Liver (tissue), 3 donors: ENCODE results near the gene HIPK2.

Experiments
- EGR1 ChIP-seq, 2 donors: IDR thresholded peaks; 2 replicates each; pipeline ENCODE4 v1.6.1; 2016 to 2018; ENCODE audit warnings: antibody characterized with exemption in 2 of 2, low read depth in 2 of 2
- FOXA1 ChIP-seq: IDR thresholded peaks from 2 replicates; pipeline ENCODE4 v1.6.1; 2016; ENCODE audit warnings: antibody characterized with exemption
- HNF4A ChIP-seq, 2 donors: conservative IDR thresholded peaks; 2 replicates each; pipeline ENCODE4 v1.6.1; 2016; ENCODE audit warnings: antibody characterized with exemption in 2 of 2, mild to moderate bottlenecking in 2 of 2
- RAD21 ChIP-seq, 2 donors: IDR thresholded peaks; 2 replicates each; pipeline ENCODE4 v1.6.1; 2016; ENCODE audit warnings: antibody characterized with exemption in 2 of 2, mild to moderate bottlenecking in 2 of 2
- SP1 ChIP-seq: IDR thresholded peaks from 2 replicates; pipeline ENCODE4 v1.6.1; 2018; ENCODE audit warnings: antibody characterized with exemption, mild to moderate bottlenecking
- YY1 ChIP-seq: IDR thresholded peaks from 2 replicates; pipeline ENCODE4 v1.6.1; 2016; ENCODE audit warnings: antibody characterized with exemption, mild to moderate bottlenecking
- TF ChIP-seq, protein P1 (sequence below): fragments of 150-350 bp; IDR thresholded peaks from 2 replicates; pipeline ENCODE4 v1.5.1; 2017; ENCODE audit warnings: improper control_type of control experiment, low read depth, low read length; ENCODE audit not compliant: missing input control
- TF ChIP-seq, protein P2 (sequence below): IDR thresholded peaks from 2 replicates; pipeline ENCODE4 v1.6.1; 2016; ENCODE audit warnings: antibody characterized with exemption, mild to moderate bottlenecking
- TF ChIP-seq, protein P3 (sequence below): IDR thresholded peaks from 2 replicates; pipeline ENCODE4 v1.6.1; 2016; ENCODE audit warnings: antibody characterized with exemption
- donor health status: healthy.
- donor health status: healthy.

DNA sequence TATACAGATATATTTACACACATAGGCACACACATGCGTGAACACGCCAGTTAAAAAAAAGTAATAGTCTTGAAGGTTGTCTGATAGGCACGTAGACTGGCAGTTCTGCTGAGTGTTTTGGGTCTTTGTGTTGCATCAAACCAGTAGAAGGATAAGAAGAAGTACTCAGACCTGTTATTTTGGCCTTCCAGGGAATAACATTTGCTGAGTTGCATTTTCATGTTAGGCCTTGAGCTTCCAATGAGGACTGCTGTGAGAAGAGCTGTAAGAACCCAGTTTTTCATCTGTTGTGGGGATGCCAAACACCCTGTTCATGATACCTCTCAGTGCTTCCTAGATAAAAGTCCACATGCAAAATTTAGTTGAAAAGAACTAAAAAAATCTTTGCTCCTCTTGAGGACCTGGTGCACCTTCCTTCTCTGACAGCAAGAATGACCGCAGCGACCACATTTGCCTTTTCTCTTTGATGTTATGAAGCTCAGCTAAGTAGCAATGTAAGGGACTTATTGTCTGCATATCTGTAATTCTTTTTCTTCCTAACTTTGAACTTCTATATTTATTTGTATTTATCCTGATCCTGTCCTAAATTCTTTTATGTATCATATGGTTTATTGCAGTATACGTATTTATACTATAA is 27.2 kb downstream of the HIPK2 start:
- no peak for TF ChIP-seq YY1
- TF ChIP-seq FOXA1, result no peak
- TF ChIP-seq, protein P1, sequence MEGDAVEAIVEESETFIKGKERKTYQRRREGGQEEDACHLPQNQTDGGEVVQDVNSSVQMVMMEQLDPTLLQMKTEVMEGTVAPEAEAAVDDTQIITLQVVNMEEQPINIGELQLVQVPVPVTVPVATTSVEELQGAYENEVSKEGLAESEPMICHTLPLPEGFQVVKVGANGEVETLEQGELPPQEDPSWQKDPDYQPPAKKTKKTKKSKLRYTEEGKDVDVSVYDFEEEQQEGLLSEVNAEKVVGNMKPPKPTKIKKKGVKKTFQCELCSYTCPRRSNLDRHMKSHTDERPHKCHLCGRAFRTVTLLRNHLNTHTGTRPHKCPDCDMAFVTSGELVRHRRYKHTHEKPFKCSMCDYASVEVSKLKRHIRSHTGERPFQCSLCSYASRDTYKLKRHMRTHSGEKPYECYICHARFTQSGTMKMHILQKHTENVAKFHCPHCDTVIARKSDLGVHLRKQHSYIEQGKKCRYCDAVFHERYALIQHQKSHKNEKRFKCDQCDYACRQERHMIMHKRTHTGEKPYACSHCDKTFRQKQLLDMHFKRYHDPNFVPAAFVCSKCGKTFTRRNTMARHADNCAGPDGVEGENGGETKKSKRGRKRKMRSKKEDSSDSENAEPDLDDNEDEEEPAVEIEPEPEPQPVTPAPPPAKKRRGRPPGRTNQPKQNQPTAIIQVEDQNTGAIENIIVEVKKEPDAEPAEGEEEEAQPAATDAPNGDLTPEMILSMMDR, result no peak
- TF ChIP-seq SP1, result no peak
- TF ChIP-seq, protein P2, sequence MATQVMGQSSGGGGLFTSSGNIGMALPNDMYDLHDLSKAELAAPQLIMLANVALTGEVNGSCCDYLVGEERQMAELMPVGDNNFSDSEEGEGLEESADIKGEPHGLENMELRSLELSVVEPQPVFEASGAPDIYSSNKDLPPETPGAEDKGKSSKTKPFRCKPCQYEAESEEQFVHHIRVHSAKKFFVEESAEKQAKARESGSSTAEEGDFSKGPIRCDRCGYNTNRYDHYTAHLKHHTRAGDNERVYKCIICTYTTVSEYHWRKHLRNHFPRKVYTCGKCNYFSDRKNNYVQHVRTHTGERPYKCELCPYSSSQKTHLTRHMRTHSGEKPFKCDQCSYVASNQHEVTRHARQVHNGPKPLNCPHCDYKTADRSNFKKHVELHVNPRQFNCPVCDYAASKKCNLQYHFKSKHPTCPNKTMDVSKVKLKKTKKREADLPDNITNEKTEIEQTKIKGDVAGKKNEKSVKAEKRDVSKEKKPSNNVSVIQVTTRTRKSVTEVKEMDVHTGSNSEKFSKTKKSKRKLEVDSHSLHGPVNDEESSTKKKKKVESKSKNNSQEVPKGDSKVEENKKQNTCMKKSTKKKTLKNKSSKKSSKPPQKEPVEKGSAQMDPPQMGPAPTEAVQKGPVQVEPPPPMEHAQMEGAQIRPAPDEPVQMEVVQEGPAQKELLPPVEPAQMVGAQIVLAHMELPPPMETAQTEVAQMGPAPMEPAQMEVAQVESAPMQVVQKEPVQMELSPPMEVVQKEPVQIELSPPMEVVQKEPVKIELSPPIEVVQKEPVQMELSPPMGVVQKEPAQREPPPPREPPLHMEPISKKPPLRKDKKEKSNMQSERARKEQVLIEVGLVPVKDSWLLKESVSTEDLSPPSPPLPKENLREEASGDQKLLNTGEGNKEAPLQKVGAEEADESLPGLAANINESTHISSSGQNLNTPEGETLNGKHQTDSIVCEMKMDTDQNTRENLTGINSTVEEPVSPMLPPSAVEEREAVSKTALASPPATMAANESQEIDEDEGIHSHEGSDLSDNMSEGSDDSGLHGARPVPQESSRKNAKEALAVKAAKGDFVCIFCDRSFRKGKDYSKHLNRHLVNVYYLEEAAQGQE, result no peak
- TF ChIP-seq RAD21 (IDR thresholded peaks at IDR 0.05), result no peak
- TF ChIP-seq, protein P3, sequence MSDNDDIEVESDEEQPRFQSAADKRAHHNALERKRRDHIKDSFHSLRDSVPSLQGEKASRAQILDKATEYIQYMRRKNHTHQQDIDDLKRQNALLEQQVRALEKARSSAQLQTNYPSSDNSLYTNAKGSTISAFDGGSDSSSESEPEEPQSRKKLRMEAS, result no peak
- TF ChIP-seq HNF4A (conservative IDR thresholded peaks at IDR 0.05), result no peak
- TF ChIP-seq EGR1 (IDR thresholded peaks at IDR 0.05; ENCODE audit: low read depth in 2 of 2), result no peak
